Fibroblast of skin of left quadriceps (primary cell): ENCODE measurements around the gene SYAP1.
"Not testable (repeated sequence)": the region's sequence is repeated elsewhere in the genome, so short reads cannot be mapped to it uniquely, and the experiment has no call there.

Experiments used
- DNase-seq, 2 experiments: peaks; one replicate each; pipeline ENCODE4 v3.0.0-alpha.2; 2013; ENCODE audit warnings: low read depth in 2 of 2

SYAP1 gene

GRCh38 chrX:16719334-16720084 is at the start of gene SYAP1:
Gene SYAP1, plus strand, starts transcription at chrX:16719612. Its CDS starts 113 bp downstream, at chrX:16719725.
- peak; percentile 87 to 88 for DNase-seq

DNA sequence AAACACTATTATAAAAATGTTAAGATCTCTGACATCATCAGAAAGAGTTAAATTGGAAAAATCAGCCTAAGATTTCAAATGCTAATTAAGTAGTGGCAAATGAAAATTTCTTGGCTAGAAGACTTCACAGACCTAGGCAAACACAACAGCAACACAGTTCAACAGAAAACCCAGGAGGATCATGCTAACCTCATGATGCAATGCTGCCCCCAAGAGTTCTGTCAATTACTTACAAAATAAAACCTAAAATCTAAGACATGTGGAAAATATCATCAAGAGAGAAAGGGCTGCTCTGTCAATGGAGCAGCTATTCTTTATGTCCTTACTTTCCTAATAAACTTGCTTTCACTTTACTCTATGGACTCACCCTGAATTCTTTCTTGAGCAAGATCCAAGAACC is 48.4 kb upstream of the SYAP1 start:
- DNase-seq = peak in 1 of 2 experiments; percentile 47

DNA sequence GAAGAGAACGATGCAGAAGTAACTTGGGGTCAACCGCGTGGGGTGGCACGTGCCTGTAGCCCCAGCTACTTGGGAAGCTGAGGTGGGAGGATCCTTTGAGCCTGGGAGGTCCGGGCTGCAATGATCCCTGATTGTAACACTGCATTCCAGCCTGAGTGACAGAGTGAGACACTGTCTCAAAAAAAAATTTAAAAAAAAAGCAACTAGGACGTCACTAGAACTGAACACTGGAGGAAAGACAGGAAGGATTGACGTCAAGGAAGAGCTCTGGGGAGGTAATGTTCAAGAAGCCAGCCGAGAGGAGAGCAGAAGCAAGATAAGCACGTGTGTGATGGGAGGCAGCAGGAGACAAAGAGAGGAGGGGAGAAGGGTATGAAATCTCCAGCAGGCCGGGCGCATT is 40.7 kb upstream of the SYAP1 start:
- no peak for DNase-seq

- no peak for DNase-seq
These were observed 36.3 kb upstream of the SYAP1 start for GRCh38 chrX:16683007-16683664.

GRCh38 chrX:16687514-16687913 is 31.9 kb upstream of the SYAP1 start:
- DNase-seq = no peak

DNA sequence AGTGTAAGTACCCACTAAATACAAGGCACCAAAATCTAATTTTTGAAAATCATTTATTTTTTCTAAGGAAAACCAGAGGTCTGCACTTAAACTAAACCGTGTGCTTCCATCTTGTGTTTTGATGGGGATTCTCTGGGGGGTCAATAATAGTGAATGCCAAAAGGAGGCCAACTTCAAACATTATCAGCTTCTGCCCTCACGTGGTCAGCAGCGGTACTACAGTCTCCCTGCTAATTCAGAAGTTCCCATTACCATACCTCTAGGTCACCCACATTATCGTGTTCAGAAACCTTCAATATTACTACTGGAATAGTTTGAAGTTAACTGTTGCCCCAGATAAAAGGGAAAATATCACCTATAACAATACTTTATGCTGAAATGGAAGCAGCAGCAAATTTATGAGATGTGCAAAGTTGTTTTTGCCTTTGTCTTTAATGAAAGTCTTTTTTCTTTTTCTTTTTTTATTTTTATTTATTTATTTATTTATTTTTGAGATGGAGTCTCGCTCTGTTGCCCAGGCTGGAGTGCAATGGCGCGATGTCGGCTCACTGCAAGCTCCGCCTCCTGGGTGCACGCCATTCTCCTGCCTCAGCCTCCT is 24.2 kb upstream of the SYAP1 start:
- no peak for DNase-seq

- DNase-seq = no peak
These were observed 22.5 kb upstream of the SYAP1 start for GRCh38 chrX:16696956-16697355.

DNA sequence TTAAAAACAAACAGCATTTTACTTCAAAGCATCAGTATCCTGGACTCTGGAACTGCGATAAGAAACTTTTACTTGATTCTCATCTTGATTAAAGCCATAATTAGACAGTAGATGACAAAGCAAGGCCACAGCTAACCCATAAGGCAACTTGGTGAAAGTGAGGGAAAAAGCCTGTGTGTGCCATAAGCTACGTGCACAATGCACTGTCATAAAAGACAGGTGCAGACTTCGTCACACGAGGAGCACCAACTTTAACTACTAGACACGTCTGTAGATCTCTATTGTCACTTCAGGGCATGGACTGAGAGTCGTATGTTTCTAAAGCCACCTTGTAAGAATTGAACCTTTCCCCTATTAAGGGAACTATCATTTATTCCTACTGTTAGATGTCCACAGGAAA is 20.0 kb upstream of the SYAP1 start:
- DNase-seq = no peak

DNA sequence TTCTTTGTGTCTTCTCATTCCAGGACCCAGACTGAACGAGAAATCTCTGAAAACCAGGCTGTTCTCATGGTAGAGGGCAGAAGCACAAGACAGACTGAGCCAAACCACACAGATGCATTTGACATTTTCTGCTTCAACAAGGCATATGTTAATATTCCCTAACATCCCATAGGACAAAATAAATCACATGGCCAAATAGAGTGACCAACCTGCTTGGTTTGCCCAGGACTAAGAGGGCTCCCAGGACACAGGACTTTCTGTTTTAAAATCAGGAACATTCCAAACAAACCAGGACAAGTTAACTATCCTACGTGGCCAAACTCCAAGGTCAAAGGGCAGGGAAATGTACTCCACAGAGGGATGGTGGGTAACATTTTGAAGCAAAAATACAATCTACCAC is 18.7 kb upstream of the SYAP1 start:
- DNase-seq = no peak

DNA sequence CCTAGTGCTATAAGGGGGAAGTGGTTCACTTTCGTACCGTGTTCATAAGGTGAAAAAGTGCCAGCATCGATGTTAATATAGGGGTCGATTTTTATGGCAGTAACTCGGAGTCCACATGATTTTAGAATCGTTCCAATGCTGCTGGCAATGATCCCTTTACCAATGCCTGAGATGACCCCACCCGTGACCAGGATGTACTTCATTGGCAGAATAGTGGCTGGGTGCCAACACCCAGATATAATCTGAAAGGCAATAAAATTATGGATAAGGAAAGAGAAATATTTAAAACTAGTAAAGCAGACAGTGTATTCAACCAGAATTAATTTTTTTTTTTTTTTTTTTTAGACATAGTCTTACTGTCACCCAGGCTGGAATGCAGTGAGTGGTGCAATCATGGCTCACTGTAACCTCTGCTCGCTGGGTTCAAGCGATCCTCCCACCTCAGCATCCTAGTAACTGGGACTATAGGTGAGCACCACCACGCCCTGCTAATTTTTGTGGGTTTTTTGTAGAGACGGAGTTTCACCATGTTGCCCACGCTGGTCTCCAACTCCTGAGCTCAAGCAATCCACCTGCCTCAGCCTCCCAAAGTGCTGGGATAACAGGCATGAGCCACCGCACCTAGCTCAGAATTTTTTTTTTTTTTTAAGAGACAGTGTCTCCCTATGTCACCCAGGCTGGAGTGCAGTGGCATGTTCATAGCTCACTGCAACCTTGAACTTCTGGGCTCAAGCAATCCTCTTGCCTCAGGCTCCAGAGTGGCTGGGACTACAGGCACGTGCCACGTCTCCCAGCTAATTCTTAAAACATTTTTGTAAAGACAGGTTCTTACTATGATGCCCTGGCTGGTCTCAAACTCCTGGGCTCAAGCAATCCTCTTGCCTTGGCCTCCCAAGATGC is 16.5 kb upstream of the SYAP1 start:
- DNase-seq = no peak

DNA sequence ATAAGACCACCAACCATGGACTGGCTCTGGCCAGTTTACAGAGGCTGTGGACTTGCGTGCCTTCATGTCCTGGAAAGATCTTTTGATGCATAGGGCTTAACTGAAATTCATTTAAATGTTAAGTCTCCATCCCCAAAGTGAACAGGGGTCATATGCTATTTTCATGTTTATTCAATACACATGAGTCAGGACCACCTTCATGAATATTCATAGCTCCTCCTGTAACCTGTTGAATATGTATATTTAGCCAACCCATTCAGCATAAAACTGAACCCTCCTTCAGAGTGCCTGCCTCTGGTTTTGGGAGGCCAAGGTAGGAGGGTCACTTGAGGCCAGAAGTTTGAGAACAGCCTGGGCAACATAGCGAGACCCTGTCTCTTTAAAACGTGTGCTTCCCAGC is 14.0 kb upstream of the SYAP1 start:
- DNase-seq = no peak

DNA sequence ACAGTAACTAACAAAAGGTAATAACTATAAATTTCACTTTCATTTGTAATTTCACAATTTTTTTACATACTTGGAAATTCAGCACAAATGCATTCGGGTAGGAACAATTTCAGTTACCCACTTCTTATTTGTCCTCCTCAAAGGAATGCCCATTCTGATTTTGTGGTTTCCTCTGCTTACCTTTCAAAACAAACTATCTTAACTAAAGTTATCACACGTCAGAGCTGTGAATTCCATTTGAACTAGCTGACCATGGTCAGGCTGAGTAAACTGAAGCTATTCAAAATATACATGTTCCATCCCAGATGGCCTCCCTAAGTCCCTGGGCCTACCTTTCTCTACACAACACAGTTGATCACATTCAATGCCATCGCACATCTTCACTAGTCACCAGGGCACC is 11.4 kb upstream of the SYAP1 start:
- no peak for DNase-seq

GRCh38 chrX:16711219-16711811 is 8.1 kb upstream of the SYAP1 start:
- no peak for DNase-seq

- no peak for DNase-seq
These were observed 7.4 kb upstream of the SYAP1 start for GRCh38 chrX:16711893-16712547.

- no peak for DNase-seq
These were observed 6.8 kb upstream of the SYAP1 start, which contains the start of gene CTPS2 for GRCh38 chrX:16712548-16713155. Gene CTPS2, minus strand, starts transcription at chrX:16712669. Its CDS starts 9,767 bp downstream, at chrX:16702902.

- no peak for DNase-seq
These were observed 4.9 kb upstream of the SYAP1 start for GRCh38 chrX:16714504-16714903.

GRCh38 chrX:16715638-16716037 is 3.8 kb upstream of the SYAP1 start:
- not testable (repeated sequence) for DNase-seq

GRCh38 chrX:16716451-16716850 is 3.0 kb upstream of the SYAP1 start:
- DNase-seq = not testable (repeated sequence)

- no peak for DNase-seq
These were observed 533 bp upstream of the SYAP1 start for GRCh38 chrX:16718824-16719333.

DNA sequence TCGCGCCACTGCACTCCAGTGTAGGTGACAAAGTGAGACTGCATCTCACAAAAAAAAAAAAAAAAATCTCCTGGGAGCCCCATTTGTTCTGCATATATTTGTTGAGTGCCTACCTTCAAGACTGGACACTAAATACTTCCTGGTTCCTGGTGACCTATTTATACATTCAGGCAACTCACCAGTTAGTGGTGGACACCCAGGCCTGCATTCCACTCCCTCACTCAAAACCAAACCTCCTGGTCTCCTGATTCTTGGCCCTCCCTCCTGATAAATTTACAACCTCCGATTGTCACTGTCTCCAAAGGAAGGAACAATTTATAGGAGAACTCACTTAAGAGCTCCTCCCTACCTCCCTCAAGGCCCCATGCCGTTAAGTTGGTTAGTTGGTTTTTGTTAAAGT is 3.1 kb downstream of the SYAP1 start:
- DNase-seq = no peak
